SK-N-SH (cell line): ENCODE data around the gene GLTPD2. TPM values are rescaled to one million over a fixed set of nuclear protein-coding genes. Genes with fewer than 3 reads are reported as not detected.

ENCODE experiments used
- CTCF ChIA-PET: fragments of 300-600, 350-600 bp; formaldehyde crosslinking; extraction: SDS; loops from one replicate; lab custom pipeline; 2021; lab: Yijun Ruan, JAX
- POLR2A ChIA-PET: fragments of 350-600 bp; sonication (Branson Sonifier 250); formaldehyde crosslinking; extraction: SDS; loops from one replicate; lab custom pipeline; 2020; ENCODE audit warnings: antibody characterized with exemption, inconsistent platforms; lab: Yijun Ruan, JAX
- DNase-seq: peaks from one replicate; pipeline ENCODE4 v3.0.0; 2012
- H2AFZ ChIP-seq: fragments of 200-600 bp; sonication (generic); 2 replicates; pipeline ENCODE4 v1.8.1; 2016; ENCODE audit warnings: antibody characterized with exemption, mild to moderate bottlenecking, low read depth
- H3F3A ChIP-seq: fragments of 200-600 bp; sonication (generic); replicated peaks from 2 replicates; pipeline ENCODE3; 2016; ENCODE audit warnings: antibody characterized with exemption, mild to moderate bottlenecking; ENCODE audit not compliant: insufficient read depth
- H3K27ac ChIP-seq, 2 experiments: fragments of 200-500 bp in 1 of 2; fragments of 200-600 bp in 1 of 2; sonication (Bioruptor generic) in 1 of 2; sonication (generic), shearing (Covaris generic) in 1 of 2; 2 replicates each; pipeline versions ENCODE4 v1.5.1 to v1.6.1; 2014 to 2016; ENCODE audit warnings: low read depth in 2 of 2, inconsistent platforms in 1 of 2, low read length in 1 of 2, mild to moderate bottlenecking in 1 of 2, mixed read lengths in 1 of 2
- H3K27me3 ChIP-seq: fragments of 200-600 bp; sonication (generic), shearing (Covaris generic); 2 replicates; pipeline ENCODE4 v1.6.1; 2016; ENCODE audit warnings: mixed run types; ENCODE audit not compliant: insufficient read depth
- H3K36me3 ChIP-seq, 2 experiments: fragments of 200-500 bp in 1 of 2; fragments of 200-600 bp in 1 of 2; sonication (Bioruptor generic) in 1 of 2; sonication (generic) in 1 of 2; replicated peaks in 1 of 2; 2 replicates each; pipeline versions ENCODE3 to v1.5.1; 2014 to 2016; ENCODE audit warnings: low read length in 1 of 2, mild to moderate bottlenecking in 1 of 2; ENCODE audit not compliant: insufficient read depth in 2 of 2, control insufficient read depth in 1 of 2
- H3K4me1 ChIP-seq, 2 experiments: fragments of 200-500 bp in 1 of 2; fragments of 200-600 bp in 1 of 2; sonication (Bioruptor generic) in 1 of 2; sonication (generic), shearing (Covaris generic) in 1 of 2; 2 replicates each; pipeline versions ENCODE4 v1.5.1 to v1.6.1; 2014 to 2016; ENCODE audit warnings: low read depth in 1 of 2, low read length in 1 of 2, mixed run types in 1 of 2; ENCODE audit not compliant: insufficient read depth in 2 of 2, control insufficient read depth in 1 of 2
- H3K4me2 ChIP-seq: fragments of 200-600 bp; sonication (generic), shearing (Covaris generic); 2 replicates; pipeline ENCODE4 v1.6.1; 2017; ENCODE audit warnings: mixed run types
- H3K4me3 ChIP-seq, 2 experiments: fragments of 200-500 bp in 1 of 2; fragments of 200-600 bp in 1 of 2; sonication (Bioruptor generic) in 1 of 2; sonication (generic), shearing (Covaris generic) in 1 of 2; 2 replicates each; pipeline versions ENCODE4 v1.5.1 to v1.8.1; 2014 to 2016; ENCODE audit warnings: low read depth in 2 of 2, inconsistent platforms in 1 of 2, low read length in 1 of 2, mild to moderate bottlenecking in 1 of 2, mixed read lengths in 1 of 2, moderate library complexity in 1 of 2
- H3K79me2 ChIP-seq: fragments of 200-600 bp; sonication (generic); 2 replicates; pipeline ENCODE4 v1.8.1; 2017; ENCODE audit warnings: mild to moderate bottlenecking; ENCODE audit not compliant: insufficient read depth
- H3K9ac ChIP-seq: fragments of 200-600 bp; sonication (generic); 2 replicates; pipeline ENCODE4 v1.6.1; 2017; ENCODE audit warnings: mixed run types
- H3K9me2 ChIP-seq: fragments of 200-600 bp; sonication (generic); 2 replicates; pipeline ENCODE4 v1.6.1; 2017; ENCODE audit warnings: mixed run types
- H3K9me3 ChIP-seq: fragments of 200-600 bp; sonication (generic); 2 replicates; pipeline ENCODE4 v1.6.1; 2017; ENCODE audit warnings: mixed run types, mild to moderate bottlenecking, moderate library complexity
- H4K20me1 ChIP-seq: fragments of 200-600 bp; sonication (generic); 2 replicates; pipeline ENCODE4 v1.6.1; 2017; ENCODE audit warnings: mild to moderate bottlenecking, mixed run types; ENCODE audit not compliant: insufficient read depth
- CHD2 ChIP-seq: fragments of 150-350 bp; IDR thresholded peaks from 2 replicates; pipeline ENCODE4 v1.6.1; 2018; ENCODE audit warnings: low read length; ENCODE audit not compliant: partially characterized antibody
- ELF1 ChIP-seq: IDR thresholded peaks from 2 replicates; pipeline ENCODE4 v1.4.0; 2012
- EZH2phosphoT487 ChIP-seq: fragments of 200-600 bp; sonication (generic); IDR thresholded peaks from 2 replicates; pipeline ENCODE4 v1.6.1; 2017; ENCODE audit warnings: low read depth, mixed run types, mild to moderate bottlenecking, antibody characterized with exemption, moderate library complexity, borderline replicate concordance
- FOSL2 ChIP-seq: IDR thresholded peaks from 2 replicates; pipeline ENCODE4 v1.4.0; 2012; ENCODE audit warnings: low read depth, mild to moderate bottlenecking, moderate library complexity, borderline replicate concordance
- FOXJ3 ChIP-seq: sonication (generic); formaldehyde crosslinking; IDR thresholded peaks from 2 replicates; pipeline ENCODE4 v1.5.1; 2020; ENCODE audit warnings: mild to moderate bottlenecking, missing genetic modification reagents
- FOXM1 ChIP-seq: IDR thresholded peaks from 2 replicates; pipeline ENCODE4 v1.4.0; 2012; ENCODE audit warnings: low read depth, mild to moderate bottlenecking
- GABPA ChIP-seq: IDR thresholded peaks from 2 replicates; pipeline ENCODE4 v1.4.0; 2012; ENCODE audit warnings: low read depth, mild to moderate bottlenecking
- IRF3 ChIP-seq: fragments of 150-350 bp; IDR thresholded peaks from 2 replicates; pipeline ENCODE4 v1.6.1; 2016; ENCODE audit warnings: mild to moderate bottlenecking, low read depth, low read length
- MAX ChIP-seq: IDR thresholded peaks from 2 replicates; pipeline ENCODE4 v1.4.0; 2012; ENCODE audit warnings: low read depth
- MEF2A ChIP-seq: IDR thresholded peaks from 2 replicates; pipeline ENCODE4 v1.4.0; 2012; ENCODE audit warnings: low read depth, borderline replicate concordance
- MXI1 ChIP-seq: IDR thresholded peaks from 2 replicates; pipeline ENCODE4 v1.6.1; 2012; ENCODE audit warnings: mild to moderate bottlenecking, low read depth, low read length, improper control_type of control experiment
- NFIC ChIP-seq: IDR thresholded peaks from 2 replicates; pipeline ENCODE4 v1.4.0; 2012; ENCODE audit warnings: borderline replicate concordance
- POLR2AphosphoS5 ChIP-seq: IDR thresholded peaks from 2 replicates; pipeline ENCODE4 v1.6.1; 2012; ENCODE audit warnings: low read depth, low read length
- RAD21 ChIP-seq: IDR thresholded peaks from 2 replicates; pipeline ENCODE4 v1.6.1; 2012; ENCODE audit warnings: mild to moderate bottlenecking, low read length
- RCOR1 ChIP-seq: fragments of 150-350 bp; IDR thresholded peaks from 2 replicates; pipeline ENCODE4 v1.6.1; 2017; ENCODE audit warnings: antibody characterized with exemption, low read length
- RFX5 ChIP-seq: IDR thresholded peaks from 2 replicates; pipeline ENCODE4 v1.6.1; 2012; ENCODE audit warnings: mild to moderate bottlenecking, improper control_type of control experiment, low read length
- RXRA ChIP-seq: IDR thresholded peaks from 2 replicates; pipeline ENCODE4 v1.4.0; 2012; ENCODE audit warnings: low read depth, mild to moderate bottlenecking, borderline replicate concordance
- SIN3A ChIP-seq: IDR thresholded peaks from 2 replicates; pipeline ENCODE4 v1.6.1; 2012; ENCODE audit warnings: low read depth, mild to moderate bottlenecking, low read length, moderate library complexity, borderline replicate concordance
- SMC3 ChIP-seq: IDR thresholded peaks from 2 replicates; pipeline ENCODE4 v1.6.1; 2012; ENCODE audit warnings: low read depth, low read length, improper control_type of control experiment
- TAF1 ChIP-seq: IDR thresholded peaks from 2 replicates; pipeline ENCODE4 v1.6.1; 2012; ENCODE audit warnings: low read depth, mild to moderate bottlenecking, low read length, moderate library complexity, borderline replicate concordance
- TEAD4 ChIP-seq: IDR thresholded peaks from 2 replicates; pipeline ENCODE4 v1.4.0; 2012; ENCODE audit warnings: mild to moderate bottlenecking, borderline replicate concordance; ENCODE audit not compliant: insufficient read depth
- USF2 ChIP-seq: fragments of 150-350 bp; IDR thresholded peaks from 2 replicates; pipeline ENCODE4 v1.6.1; 2017; ENCODE audit warnings: antibody characterized with exemption, low read length, low read depth, borderline replicate concordance
- YY1 ChIP-seq: IDR thresholded peaks from 2 replicates; pipeline ENCODE4 v1.4.0; 2012; ENCODE audit warnings: low read depth, mild to moderate bottlenecking
- ZBTB33 ChIP-seq: IDR thresholded peaks from 2 replicates; pipeline ENCODE4 v1.4.0; 2012; ENCODE audit warnings: low read depth, borderline replicate concordance
- WGBS: methylation state at CpG from one replicate; pipeline ENCODE4 v1.1.6; 2017; ENCODE audit warnings: low lambda C conversion rate; 5-methylcytosine and 5-hydroxymethylcytosine counted together
- polyA plus RNA-seq, 3 experiments: library from polyadenylated mRNA; depleted of rRNA; stranded (reverse); fragments of >200 nt; gene quantifications; 2 replicates each; pipeline ENCODE4 v1.2.3, GENCODE V29; 2012

The GLTPD2 gene
- polyA plus RNA-seq, 1 of the 3 experiments (the other 2 are of a cell fraction) = not detected

- CTCF ChIA-PET = interaction anchor here (2.5 kb wide), 1 partner anchor 47 kb away, joined by 6 read pairs; no protein-coding TSS in a partner anchor
- Histone ChIP-seq H3K9me3 (no peaks in the 10 kb centered on the region), H3K36me3 (no peaks in the 10 kb centered on the region), H3K27me3 (peaks cover 43% of the 10 kb centered on the region), H3K9me2 (no peaks in the 10 kb centered on the region), H3K27ac (no peak overlapping the region), H3F3A (peaks cover 9% of the 10 kb centered on the region), H3K9ac (no peak overlapping the region), H3K79me2 (no peaks in the 10 kb centered on the region), H4K20me1 (no peaks in the 10 kb centered on the region), H2AFZ (no peak overlapping the region), H3K4me3 (no peak overlapping the region), H3K4me2 (no peak overlapping the region), H3K4me1 (peaks cover 0 to 7% of the 10 kb centered on the region in 2 experiments; a peak in 1 of 4 replicates)
- POLR2A ChIA-PET = no interaction called here
- WGBS = 75% methylated on average over 10 of the region's 10 CpGs
- TF ChIP-seq MAX (no peak), RFX5 (no peak), SMC3 (no peak), TAF1 (no peak), ELF1 (no peak), FOXM1 (no peak)
- no peak for DNase-seq
Observed at GRCh38 chr17:4742629-4743028, 46.1 kb upstream of the GLTPD2 start.

GRCh38 chr17:4743216-4743615 is 45.5 kb upstream of the GLTPD2 start:
- POLR2A ChIA-PET = no interaction called here
- Histone ChIP-seq H4K20me1 (no peaks in the 10 kb centered on the region), H2AFZ (no peak overlapping the region), H3K79me2 (no peaks in the 10 kb centered on the region), H3K9ac (no peak overlapping the region), H3K9me3 (no peaks in the 10 kb centered on the region), H3K27me3 (peaks cover 47% of the 10 kb centered on the region), H3K4me1 (peaks cover 0 to 7% of the 10 kb centered on the region in 2 experiments; a peak in 1 of 4 replicates), H3K9me2 (no peaks in the 10 kb centered on the region), H3K27ac (no peak overlapping the region), H3K4me3 (no peak overlapping the region), H3K36me3 (no peaks in the 10 kb centered on the region), H3F3A (peaks cover 11% of the 10 kb centered on the region), H3K4me2 (no peak overlapping the region)
- CTCF ChIA-PET = interaction anchor here (1.2 to 2.5 kb wide), 2 partner anchors 42 to 47 kb away, joined by 3 to 6 read pairs; no protein-coding TSS in a partner anchor
- TF ChIP-seq FOXJ3 (CRISPR knock-in tag) (no peak), FOSL2 (no peak), ZBTB33 (no peak), IRF3 (no peak), YY1 (no peak), CHD2 (no peak), RCOR1 (no peak), SIN3A (no peak), RFX5 (no peak), RAD21 (no peak), POLR2AphosphoS5 (no peak), MXI1 (no peak), EZH2phosphoT487 (no peak), NFIC (no peak), USF2 (no peak), RXRA (no peak), TEAD4 (no peak), GABPA (no peak), MEF2A (no peak), ELF1 (no peak)
- 78% methylated on average over 7 of the region's 8 CpGs for WGBS
- DNase-seq = no peak
